Measurements from ENCODE around the gene HSPB9.

The HSPB9 gene

DNA sequence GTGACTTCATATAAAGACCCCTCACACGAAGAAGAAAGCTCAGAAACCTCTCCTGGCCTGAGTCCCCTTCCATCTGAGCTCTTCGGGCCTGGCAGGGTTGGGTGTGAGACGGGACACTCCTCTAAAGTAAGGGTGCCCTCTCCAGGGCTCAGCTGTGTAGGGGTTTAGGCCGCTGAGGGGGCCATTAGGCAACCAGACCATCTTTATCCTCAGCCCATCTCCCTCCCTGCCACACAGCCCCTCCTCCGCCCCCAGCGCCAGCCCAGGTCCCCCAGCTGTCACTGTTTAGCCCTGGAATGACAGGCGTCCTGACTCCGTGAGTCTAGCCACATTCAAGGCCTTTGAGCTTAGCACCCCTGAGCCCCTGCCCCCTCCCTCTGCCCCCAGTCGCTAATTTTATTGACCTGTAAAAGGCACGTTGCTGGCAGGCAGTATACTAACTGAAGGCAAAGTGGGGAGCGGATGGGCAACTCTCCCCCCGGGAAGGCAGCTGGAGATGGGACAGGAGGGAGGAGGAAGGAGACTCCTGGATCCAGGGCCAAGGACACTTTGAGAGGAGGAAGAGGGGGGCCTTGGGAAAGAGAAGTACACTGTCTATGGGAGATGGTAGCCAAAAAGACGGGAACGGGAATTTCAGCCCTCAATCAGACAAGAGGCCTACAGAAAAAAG is 23.7 kb upstream of the HSPB9 start:
- DNase-seq (ENCODE audit: low read depth in 1 of 2, low spot score in 1 of 2) = no peak

- peak; percentile 37 to 48 for DNase-seq (ENCODE audit: low read depth in 1 of 2, low spot score in 1 of 2)
Measured at GRCh38 chr17:42101513-42102292, 20.9 kb upstream of the HSPB9 start.

DNA sequence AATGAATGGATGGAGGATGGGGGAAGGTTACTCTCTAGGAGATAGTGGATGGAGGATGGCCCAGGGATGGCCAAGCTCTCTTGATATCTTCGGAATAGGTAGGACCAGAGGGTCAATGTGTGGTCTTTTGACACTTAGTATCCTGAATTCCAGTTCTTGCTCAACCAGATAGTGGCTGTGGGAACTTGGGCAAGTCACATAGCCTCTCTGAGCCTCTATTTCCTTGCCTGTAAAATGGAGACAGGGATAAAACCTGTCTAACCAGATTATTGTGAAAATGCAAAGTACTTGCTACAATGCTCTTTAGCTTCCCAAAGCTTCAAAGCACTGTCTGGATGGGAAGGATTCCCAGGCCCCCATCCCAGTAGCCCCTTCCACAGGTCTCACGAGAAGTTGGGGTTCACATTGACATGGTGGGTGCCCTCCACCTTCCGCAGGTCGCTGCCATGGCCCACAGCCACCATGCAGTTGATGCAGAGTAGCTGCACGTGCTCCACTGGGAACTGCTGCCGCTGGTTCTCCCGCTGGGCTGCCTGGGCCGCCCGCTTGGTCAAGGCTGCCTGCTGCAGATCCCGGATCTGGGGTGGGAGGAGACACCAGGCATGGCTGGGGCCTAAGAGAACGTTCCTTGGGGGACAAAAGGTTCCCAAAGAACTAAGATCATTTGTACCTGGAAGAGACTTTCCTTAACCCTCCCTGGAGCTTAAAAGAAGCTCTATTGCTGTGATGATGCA is 19.2 kb upstream of the HSPB9 start:
- DNase-seq (ENCODE audit: low read depth in 1 of 2, low spot score in 1 of 2) = no peak

DNA sequence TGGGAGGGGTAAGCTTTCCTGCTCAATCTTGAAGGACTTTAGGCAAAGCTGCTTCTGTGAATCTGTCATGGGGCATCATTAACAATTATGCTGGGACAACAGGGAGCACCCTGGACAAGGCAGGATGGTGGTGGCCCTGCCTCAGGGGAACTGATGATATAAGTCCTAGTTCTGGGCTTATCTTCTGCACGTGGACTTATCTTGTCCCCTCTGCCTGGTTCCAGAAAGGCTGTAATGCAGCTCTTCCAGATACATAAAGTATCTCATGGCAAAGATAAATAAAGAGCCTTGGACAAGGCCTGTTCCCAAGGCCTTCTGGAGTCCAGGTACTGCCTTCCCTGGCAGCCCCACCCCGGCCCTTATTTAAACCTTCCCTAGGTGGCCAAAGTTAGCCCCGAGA is 18.3 kb upstream of the HSPB9 start:
- no peak for DNase-seq (ENCODE audit: low read depth in 1 of 2, low spot score in 1 of 2)

DNA sequence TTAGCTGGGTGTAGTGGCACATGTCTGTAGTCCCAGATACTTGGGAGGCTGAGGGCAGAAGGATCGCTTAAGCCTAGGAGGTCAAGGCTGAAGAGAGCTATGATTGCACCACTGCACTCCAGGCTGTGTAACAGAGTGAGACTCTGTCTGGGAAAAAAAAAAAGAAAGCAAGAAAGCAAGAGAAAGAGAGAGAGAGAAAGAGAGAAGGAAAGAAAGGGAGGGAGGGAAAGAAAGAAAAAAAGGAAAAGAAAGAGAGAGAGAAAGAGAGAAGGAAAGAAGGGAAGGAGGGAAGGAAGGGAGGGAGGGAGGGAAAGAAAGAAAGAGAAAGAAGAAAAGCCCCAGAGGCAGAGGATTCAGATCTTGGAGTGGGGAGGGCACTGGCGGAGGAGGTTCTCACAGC is 16.6 kb upstream of the HSPB9 start:
- DNase-seq (ENCODE audit: low read depth in 1 of 2, low spot score in 1 of 2) = no peak

GRCh38 chr17:42107124-42107523 is 15.5 kb upstream of the HSPB9 start:
- no peak for DNase-seq (ENCODE audit: low read depth in 1 of 2, low spot score in 1 of 2)

- peak; percentile 85 to 92 for DNase-seq (ENCODE audit: low read depth in 1 of 2, low spot score in 1 of 2)
Measured at GRCh38 chr17:42107597-42108576, 14.7 kb upstream of the HSPB9 start.

DNA sequence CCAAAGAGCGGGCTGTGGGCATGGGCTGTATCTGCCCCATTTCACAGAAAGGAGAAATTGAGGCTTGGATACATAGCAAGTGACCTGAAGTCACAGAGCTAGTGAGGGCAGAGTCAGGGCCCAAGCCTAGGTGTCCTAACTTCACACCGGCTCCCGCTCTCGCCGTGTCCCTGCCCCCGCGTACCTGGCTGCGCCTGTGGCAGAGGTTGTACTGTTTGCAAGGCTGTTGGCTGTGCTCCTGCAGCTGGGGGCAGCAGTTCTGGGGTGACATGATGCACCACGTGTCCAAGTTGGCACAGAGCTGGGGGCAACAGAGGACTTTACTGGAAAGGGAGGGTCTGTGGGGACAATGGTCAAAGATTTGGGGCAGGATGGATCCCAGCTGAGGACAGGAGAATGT is 13.5 kb upstream of the HSPB9 start:
- DNase-seq (ENCODE audit: low read depth in 1 of 2, low spot score in 1 of 2) = no peak

GRCh38 chr17:42110301-42111264 is 12.0 kb upstream of the HSPB9 start:
- DNase-seq (ENCODE audit: low read depth in 1 of 2, low spot score in 1 of 2) = no peak

DNA sequence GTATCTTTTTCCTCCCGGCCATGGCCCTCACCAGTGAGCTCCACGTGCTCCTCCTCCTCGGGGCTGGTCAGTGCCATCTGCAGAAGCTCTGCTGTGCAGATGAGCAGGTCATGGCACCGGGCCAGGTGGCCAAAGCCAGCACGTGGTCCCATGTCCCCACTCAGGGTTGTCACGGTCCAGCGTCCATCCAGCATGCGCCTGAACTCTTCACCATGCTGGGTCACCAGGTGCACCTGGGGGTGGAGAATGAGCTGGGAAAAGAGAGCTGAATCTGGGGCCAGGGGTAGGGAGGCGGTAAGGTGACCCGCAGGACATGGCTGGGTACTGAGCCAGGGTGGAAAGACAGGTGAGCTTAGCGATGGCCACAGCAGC is 11.4 kb upstream of the HSPB9 start:
- DNase-seq (ENCODE audit: low read depth in 1 of 2, low spot score in 1 of 2) = no peak

GRCh38 chr17:42111871-42112551 is 10.6 kb upstream of the HSPB9 start:
- DNase-seq (ENCODE audit: low read depth in 1 of 2, low spot score in 1 of 2) = no peak

DNA sequence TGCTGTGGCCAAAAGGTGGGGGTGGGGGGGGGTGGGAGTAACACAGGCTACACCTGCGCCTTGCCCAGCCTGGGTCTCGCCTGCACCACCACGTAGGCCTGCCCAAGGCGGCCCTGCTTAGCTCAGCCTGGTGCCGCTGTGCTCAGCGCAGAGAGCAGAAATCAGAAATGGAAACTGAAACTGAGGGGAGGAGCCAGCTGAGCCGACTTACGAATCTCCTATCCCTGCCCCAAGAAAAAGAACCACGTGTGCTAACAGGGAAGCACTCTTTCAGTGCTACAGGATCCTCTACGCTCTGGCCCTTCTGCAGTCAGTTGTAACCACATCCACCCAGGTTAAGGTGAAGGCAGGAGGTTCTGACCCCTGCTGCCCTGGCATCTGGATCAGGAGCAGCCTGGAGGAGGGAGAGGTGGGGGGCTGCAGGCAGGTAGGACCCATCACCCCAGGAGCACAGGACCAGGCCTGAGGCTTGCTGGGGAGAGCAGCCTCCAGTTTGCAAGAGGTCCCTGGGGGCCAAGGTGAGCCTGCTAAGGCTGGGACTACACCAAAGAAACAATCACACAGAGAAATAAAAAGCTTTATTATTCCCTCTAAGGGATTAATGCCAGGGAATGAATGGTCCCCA is 9.9 kb upstream of the HSPB9 start, which contains the start of gene DHX58:
Gene DHX58 (minus strand): TSS at position 163 of the 625 bp plus-strand sequence. CDS start 822 bp downstream, outside the sequence.
- peak; percentile 46 to 63 for DNase-seq (ENCODE audit: low read depth in 1 of 2, low spot score in 1 of 2)

- no peak for DNase-seq (ENCODE audit: low read depth in 1 of 2, low spot score in 1 of 2)
Measured at GRCh38 chr17:42113293-42114069, 9.1 kb upstream of the HSPB9 start.

GRCh38 chr17:42114118-42114517 is 8.5 kb upstream of the HSPB9 start:
- DNase-seq (ENCODE audit: low read depth in 1 of 2, low spot score in 1 of 2) = no peak

DNA sequence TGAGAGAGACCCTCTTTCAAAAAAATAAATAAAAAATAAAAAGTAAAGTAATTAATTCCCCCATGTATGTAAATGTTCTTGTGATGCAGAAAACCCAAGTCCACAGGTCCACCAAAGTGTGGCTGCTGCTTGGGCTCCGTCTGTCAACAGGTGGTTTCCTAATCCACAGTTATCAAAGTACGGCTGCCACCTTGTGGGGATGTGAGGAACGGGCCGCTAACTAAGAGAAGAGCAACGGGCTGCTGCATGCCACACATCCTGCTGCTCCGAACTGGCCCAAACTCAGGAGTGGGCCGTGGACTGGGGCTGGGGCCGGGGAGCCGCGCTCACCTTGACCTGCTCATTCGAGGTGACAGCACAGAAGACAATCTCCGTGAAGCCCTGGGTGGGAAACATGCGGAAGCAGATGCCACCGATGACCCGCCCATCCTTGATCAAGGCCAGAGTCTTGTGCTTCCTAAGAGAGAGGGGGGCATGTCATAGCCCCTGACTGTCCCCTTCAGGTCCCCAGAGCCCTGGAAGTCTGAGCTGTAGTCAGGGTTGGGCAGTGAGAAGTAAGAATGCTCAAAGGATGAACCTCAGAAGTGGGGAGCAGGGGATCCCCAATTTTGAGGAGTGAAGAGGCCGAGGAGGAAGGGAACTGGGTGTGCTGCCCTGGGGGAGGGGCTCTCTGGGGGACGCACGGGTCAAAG is 5.8 kb upstream of the HSPB9 start:
- peak; percentile 61 for DNase-seq (ENCODE audit: low read depth in 1 of 2, low spot score in 1 of 2)

GRCh38 chr17:42117397-42118125 is 5.0 kb upstream of the HSPB9 start:
- no peak for DNase-seq (ENCODE audit: low read depth in 1 of 2, low spot score in 1 of 2)

DNA sequence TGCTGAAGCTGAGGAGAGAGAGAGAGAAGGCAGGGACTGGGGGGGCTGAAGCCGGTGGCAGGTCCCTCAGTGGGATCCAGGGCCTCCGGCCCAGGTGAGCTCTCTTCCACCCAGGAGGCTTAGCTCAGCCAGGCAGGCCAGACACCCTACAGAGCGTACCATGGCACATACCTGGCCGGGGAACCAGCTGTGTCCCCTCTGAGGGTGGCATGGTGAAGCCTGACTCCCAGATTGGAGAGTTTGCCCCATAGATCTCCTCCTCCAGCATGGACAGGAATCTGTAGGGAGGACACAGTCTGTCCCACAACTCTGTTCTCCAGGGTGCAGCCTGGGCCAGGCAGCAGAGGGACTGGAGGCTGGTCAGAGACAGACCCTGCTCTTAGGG is 4.5 kb upstream of the HSPB9 start:
- no peak for DNase-seq (ENCODE audit: low read depth in 1 of 2, low spot score in 1 of 2)
